Inferior parietal cortex (tissue), 1 donor: ENCODE results near the gene POC5.

ENCODE experiments used
- DNase-seq: peaks from one replicate; pipeline ENCODE4 v3.0.0-alpha.2; 2016; ENCODE audit errors: extremely low spot score

Gene POC5

GRCh38 chr5:75660678-75661465 is 56.4 kb downstream of the POC5 start:
- DNase-seq = no peak

- no peak for DNase-seq
These were observed 57.3 kb downstream of the POC5 start for GRCh38 chr5:75659791-75660450.

GRCh38 chr5:75656311-75657003 is 60.8 kb downstream of the POC5 start:
- DNase-seq = peak; percentile 76

GRCh38 chr5:75654693-75655295 is 62.4 kb downstream of the POC5 start:
- DNase-seq = no peak

GRCh38 chr5:75653521-75653920 is 63.7 kb downstream of the POC5 start:
- no peak for DNase-seq

GRCh38 chr5:75651575-75652238 is 65.5 kb downstream of the POC5 start:
- DNase-seq = no peak

- no peak for DNase-seq
These were observed 68.5 kb downstream of the POC5 start for GRCh38 chr5:75648712-75649111.

- DNase-seq = no peak
These were observed 76.4 kb downstream of the POC5 start for GRCh38 chr5:75640826-75641225.

- DNase-seq = no peak
These were observed 76.8 kb downstream of the POC5 start for GRCh38 chr5:75640395-75640794.

GRCh38 chr5:75639535-75640311 is 77.5 kb downstream of the POC5 start:
- DNase-seq = no peak

- DNase-seq = no peak
These were observed 79.3 kb downstream of the POC5 start for GRCh38 chr5:75637949-75638348.

- no peak for DNase-seq
These were observed 84.9 kb downstream of the POC5 start for GRCh38 chr5:75632321-75632720.

GRCh38 chr5:75630875-75631274 is 86.4 kb downstream of the POC5 start:
- no peak for DNase-seq

- DNase-seq = no peak
These were observed 89.4 kb downstream of the POC5 start for GRCh38 chr5:75627801-75628200.

GRCh38 chr5:75626959-75627358 is 90.3 kb downstream of the POC5 start:
- DNase-seq = no peak
